ENCODE data around the gene RAB8B.
A peak's percentile ranks its signal among the peaks of the same experiment; 100 is the strongest.

The RAB8B gene

DNA sequence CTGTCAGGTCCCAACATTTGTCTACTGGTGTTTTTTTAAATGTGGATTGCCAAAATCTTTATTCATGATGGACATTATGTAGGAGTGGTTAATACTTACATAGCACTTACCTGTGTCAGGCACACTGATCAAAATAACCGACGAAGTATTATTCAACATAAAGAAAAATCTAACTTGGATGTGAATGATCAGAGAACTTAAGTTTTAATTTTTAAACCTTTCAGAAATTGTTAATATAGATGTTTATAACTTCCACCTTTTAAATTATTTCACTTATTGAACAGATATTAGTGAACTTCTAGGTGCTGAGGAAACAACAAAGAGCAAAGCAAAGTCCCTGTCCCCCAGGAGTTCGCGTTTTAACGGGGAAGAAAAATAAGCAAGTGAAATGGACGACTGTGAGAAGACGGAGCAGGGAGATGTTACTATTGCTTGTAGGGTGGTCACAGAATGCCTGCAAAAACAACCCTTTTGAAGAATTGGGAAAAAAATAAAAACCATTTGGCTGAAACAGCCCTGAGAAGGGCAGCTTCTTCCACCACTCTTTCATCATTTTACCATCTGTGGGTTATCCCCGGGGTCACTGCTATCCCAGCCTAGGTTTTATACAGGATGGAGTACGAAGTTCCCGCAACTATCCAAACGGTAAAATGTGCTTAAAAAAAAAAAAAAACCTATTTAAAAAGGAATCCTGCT lies 87.1 kb downstream of the RAB8B start:
- DNase-seq (ENCODE audit: low spot score) = no peak

DNA sequence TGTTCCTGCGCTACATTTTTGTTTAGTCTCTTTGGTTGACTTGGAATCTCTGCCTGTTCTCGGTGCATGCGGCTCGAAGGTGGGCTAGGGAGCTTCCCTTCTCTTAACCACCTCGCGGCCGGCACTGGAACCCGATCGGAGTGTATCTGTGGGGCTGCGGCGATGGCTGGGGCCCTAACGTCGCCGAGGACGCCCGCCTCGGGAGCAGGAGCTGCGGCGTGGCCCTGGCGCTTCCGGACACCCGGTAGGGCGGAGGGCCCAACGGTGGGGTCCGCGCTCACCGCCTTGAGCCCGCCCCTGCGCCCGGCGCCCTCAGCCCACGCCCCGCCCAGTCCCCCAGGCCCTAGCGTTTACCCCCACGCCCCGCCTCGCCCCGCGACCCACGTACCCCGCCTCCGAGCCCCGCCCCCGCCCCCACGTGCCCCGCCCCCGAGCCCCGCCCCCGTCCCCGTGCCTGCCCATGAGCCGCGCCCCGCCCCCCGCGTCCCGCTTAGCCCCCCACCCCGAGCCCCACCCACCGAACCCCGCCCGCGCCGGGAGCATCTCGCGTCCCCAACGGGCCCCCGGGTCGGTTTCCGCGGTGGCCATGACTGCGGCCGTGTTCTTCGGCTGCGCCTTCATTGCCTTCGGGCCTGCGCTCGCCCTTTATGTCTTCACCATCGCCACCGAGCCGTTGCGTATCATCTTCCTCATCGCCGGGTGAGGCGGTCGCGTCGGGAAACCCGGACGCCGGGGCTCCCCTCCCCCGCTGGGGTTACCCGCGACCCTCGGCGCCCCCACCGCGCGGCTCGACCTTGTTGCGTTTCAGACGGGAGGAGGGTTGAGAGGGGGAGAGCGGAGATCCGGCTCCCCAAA lies 87.9 kb downstream of the RAB8B start, which contains the start of gene APH1B:
Gene APH1B, plus strand, starts transcription at position 568 of the 855 bp plus-strand sequence. Its CDS starts 19 bp downstream, at position 587.
- DNase-seq (ENCODE audit: low spot score) = peak; percentile 74

DNA sequence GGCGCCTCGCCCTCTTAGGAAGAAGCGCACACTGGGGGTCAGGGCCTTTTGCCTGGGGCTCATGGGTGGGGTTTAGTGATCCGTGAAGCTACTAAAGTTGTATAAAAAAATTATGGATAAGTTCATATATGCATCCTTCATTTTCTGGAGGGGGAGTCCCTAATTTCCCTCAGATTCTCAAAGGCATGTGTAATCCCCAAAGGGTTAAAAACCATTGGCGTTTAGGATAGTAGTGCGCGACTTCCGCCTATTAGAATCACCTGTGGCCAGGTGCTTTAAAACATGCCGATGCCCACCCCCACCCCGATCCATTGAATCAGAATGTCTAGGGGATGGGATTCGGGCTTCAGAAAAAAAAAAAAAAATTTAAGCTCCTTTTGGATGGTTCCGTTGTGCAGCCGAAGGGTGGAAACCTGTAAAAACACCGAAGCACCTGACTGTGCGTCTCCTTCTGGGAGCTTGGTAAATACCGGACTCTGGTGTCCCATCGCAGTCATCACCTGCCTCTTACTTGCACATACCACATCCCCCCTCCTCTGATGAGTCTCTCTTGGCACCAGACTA lies 88.6 kb downstream of the RAB8B start:
- peak; percentile 25 for DNase-seq (ENCODE audit: low spot score)

DNA sequence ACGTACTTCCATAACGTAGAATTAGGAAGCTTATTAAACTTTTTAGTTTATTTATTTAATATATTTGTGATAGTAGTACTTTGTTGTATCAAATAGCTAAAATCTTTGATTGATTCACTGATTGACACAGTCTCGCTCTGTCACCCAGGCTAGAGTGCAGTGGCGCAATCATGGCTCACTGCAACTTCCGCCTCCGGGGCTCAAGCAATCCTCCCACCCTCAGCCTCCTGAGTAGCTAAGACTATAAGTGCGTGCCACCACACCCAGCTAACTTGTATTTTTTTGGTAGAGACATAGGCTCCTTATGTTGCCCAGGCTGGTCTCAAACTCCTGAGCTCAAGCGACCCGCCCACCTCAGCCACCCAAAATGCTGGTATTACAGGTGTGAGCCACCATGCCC lies 93.7 kb downstream of the RAB8B start:
- DNase-seq (ENCODE audit: low spot score) = no peak

DNA sequence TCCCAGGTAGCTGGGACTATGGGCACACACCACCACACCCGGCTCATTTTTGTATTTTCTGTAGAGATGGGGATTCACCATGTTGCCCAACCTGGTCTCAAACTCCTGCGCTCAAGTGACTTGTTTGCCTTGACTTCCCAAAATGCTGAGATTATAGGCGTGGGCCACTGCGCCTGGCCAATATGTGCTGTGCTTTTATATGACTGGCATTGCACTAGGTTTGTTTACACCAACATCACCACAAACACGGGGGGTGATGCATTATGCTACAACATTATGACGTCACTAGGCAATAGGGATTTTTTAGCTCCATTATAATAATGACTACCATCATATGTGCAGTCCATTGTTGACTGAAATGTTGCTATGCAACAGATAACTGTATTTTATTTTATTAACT lies 94.9 kb downstream of the RAB8B start:
- no peak for DNase-seq (ENCODE audit: low spot score)

DNA sequence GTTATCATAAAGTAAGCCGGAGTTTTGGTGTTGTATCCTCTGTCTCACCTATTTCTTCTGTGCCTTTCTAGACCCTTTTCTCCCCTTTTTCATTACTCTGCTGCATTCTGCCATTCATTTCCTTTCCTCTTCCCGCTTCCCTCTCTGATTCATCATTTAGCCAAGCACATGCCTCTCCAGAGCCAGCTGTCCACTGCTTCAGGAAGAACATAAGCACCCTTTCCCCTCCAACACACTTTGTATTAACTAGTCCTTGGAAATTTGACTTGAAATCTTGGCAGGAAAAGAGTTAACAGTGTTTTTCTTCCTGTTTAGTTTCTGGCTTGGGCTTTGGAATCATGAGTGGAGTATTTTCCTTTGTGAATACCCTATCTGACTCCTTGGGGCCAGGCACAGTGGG lies 97.7 kb downstream of the RAB8B start:
- peak; percentile 33 for DNase-seq (ENCODE audit: low spot score)

DNA sequence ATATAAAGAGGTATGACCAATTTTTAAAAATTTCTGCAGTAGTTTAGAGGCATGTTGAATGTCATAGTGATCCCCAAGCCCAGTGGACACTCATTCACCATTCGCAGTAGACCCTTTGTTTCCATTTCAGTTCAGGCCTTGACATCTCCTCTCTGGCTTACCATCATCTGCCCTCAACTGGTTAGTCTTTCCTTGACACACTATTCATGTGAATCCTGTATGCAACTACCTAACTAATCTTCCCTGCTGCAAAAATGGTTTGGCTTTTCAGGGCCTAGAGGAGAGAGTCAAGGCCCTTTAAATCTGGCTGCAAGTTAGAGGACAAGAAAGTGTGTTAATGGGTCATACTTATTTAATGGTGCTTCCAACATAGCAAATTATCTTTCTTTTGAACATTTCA lies 98.9 kb downstream of the RAB8B start:
- no peak for DNase-seq (ENCODE audit: low spot score)

DNA sequence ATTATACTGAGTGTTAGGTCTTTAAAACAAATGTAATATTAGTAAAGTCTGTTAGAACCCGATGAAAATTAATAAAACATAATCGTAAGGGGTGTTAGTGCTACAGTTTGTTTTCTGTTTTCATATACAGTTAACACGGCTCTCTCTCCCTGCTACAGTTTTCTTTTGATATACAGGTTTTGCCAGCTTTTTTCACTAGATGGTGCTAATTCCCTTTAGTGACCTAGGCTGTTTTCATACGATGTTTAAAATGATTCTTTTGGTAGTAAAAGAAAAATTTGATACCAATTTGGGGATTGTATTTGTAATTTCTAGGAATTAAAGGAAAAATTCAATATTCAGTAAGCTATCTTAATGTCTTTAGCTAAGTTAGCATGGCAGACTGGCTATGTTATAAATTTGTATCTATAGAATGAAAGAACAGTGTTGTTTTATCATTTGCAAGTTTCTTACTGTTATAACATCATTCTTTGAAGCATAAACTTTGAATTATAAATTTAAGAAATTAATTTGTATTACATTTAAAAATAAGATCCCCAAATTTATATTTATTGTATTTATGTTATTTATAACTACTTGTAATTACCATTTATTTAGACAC lies 99.5 kb downstream of the RAB8B start:
- peak; percentile 61 for DNase-seq (ENCODE audit: low spot score)

DNA sequence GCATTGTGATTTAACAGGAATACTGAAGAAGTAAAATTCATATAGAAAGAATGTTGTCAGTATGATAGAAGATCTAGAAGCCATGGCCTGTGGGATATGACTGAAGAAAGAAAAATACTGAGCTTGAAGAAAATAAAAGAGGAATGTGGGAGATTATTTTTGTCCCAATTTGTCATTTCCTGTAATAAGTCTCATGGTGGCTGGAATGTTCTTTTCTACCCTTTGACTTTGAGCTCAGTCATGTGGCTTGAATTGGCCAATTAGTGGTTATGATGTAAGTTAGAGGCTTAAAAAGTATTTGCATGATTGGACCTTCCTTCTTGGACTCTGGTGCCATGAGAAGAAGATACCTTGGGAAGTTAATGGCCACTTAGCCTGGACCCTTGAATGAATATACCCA lies 102.1 kb downstream of the RAB8B start:
- peak; percentile 79 for DNase-seq (ENCODE audit: low spot score)

DNA sequence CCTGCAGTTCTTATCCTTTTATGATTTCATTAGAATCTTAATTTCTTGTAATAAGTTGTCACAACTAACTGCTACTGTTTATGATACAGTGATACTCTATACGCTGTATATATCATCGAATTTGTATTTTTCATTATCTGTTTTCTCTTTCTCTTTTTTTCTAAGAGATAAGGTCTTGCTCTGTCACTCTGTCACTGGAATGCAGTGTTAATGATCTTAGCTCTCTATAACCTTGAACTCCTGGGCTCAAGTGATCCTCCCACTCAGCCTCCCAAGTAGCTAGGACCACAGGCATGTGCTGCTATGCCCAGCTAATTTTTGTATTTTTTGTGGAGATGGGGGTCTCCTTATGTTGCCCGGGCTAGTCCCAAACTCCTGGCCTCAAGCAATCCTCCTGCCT lies 102.8 kb downstream of the RAB8B start:
- DNase-seq (ENCODE audit: low spot score) = no peak

DNA sequence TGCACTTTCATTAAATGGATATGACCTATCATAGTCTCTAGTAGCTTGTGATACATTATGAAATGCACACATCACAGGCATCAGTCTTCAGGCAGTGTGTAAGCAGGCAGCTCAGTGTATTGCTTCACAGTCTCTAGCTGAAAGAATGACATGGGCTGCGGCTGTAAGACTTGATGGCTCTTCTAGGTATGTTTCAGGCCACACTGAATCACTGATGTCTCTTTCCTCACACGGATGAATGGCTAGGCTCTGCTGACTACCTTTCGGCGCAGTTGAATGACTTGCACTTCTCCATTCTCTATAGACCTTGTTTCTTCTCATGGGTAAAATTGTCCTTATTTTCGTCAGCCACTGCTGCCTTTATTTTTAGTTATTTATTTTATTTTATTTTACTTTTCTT lies 103.4 kb downstream of the RAB8B start:
- peak; percentile 84 for DNase-seq (ENCODE audit: low spot score)

DNA sequence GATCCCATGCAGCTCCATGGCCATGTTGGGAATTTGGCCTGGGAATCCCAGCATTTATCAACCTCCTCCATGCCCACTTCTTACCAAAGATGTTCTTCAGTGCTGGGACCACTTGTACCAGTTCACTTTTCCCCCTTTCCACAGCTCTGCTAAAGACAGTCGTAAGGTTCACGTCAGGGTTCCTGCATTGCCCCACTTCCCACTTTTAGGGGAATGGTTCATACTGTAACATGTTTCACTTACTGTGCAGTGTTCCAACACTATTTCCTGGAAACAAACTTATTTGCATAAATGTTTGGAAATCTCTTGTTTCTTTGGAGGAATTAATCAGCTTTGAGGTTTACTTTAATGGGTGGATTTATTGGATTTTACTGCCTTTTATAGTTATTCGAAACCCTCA lies 105.0 kb downstream of the RAB8B start:
- DNase-seq (ENCODE audit: low spot score) = no peak

DNA sequence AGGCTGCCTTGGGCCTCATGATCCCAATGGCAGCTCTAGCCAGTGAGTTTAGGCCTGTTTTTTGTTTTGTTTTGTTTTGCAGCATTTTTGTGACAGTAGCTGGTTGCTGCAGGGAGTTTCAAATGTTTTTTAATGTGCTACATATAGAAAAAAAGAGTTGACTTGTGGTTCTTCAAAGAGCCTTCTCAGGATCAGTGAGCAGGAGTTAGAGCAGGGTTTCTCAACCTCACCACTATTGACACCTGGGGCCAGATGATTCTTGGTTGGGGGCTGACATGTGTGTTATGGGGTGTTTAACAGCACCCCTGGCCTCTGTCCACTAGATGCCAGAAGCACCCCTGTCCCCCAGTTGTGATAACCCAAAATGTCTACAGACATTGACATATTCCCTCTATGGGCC lies 105.9 kb downstream of the RAB8B start:
- DNase-seq (ENCODE audit: low spot score) = no peak

DNA sequence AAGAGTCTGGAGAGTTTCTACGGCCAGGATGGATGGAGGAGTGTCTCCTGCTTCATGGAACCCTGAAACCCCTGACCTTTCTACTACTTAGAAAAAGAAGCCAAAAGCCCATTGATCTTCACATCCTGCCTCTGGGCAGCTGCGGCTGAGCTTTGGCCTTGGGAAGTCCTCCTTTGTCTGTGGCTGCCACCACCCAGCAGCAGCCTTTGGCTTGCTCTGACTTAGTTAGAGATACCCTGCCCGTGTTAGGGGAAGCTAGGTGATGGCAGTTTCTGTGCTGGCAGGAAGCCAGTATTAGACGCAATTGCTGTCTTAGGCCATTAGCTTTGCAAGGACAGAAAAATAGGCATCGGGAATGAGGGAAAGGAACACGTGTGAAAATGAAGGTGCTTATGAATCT lies 106.8 kb downstream of the RAB8B start:
- DNase-seq (ENCODE audit: low spot score) = no peak

DNA sequence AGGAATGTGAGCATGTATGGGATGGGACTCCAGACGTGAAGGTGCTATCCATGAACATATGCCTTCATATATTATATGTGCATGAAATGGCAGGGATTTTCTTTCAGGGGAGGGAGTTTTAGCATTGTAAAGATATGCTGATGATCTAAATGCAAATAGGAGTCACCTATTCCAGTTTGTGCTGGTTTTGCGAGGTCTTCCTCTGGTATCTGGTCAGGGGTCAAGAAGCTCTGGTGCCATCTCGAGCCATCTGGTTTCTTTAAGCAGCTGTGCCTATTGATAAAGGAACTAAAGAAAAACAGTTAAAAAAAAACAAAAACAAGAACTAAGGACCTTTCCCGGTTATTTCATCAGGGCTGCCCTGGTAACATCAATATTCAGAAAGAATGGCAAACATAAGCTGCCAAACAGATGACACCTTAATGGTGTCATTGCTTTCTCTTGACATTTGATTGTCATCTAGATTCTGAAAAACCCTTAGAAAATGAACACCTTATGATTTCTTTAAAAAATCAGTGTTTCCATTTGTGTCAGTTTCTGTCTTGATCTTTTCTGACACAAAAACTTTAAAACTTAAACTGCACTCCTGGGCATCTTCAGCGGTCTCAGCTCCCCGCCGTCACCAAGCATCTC lies 110.7 kb downstream of the RAB8B start:
- no peak for DNase-seq (ENCODE audit: low spot score)

DNA sequence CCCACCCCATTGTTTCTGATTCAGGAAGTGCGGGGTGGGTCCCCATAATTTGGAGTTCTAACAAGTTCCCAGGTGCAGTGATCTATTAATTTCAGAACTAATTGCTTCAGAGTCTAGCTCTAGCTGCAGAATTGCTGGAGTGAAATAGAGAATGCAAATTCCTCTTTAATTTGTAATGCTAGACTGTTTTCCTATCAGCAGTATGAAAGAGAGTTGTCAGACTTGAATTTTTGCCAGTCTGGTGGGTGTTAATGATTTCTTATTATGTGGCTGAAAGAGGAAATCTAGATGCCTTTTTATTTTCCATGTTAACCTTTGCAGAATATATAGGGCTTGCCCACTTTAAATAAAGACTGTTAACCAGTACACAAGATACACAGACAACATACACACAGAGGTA lies 111.7 kb downstream of the RAB8B start:
- peak; percentile 56 for DNase-seq (ENCODE audit: low spot score)

DNA sequence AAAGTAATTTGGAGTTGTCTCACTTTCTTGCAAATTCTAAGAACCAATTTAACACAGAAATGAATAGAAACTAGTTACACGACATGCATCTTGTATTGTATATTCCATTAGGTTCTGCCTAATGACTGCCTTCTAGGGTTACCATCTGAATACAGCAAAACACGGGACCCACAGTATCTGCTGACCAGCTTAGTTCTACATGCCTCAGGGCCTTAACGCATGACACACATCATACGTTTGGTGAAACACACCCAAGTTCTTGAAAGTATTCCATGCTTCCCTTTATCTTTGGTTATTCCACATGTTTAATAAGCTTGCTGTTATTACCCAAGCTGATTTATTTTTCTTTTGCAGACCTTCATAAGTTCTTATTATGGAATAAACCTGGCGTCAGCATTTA lies 115.9 kb downstream of the RAB8B start:
- no peak for DNase-seq (ENCODE audit: low spot score)

DNA sequence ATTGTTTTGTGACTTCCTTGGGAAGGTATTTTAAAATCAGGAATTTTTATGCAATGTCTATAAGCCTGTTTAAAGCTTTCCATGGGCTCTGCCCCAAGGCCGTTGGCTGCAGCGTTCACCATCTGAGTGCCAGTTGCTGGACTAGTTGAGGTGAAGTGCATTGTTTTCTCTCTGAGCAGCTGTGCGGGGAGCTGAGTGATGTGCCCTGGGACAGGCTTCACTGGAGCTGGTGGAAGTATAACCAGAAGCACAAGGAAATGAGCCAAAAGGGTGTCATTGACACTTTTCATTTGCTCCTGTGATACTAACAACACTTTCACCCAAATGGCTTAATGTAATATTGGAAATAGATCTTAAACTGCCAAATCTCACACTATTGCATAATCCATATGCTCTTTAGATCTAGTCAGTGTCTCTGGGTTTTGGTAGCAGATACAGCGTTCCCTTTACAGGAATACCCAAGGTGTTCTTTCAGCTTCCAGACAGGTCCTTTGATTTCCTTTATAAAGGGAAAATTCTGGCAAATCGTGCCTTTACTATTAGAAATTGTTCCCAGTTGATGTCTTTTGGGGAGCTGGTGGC lies 117.2 kb downstream of the RAB8B start:
- peak; percentile 74 for DNase-seq (ENCODE audit: low spot score)

DNA sequence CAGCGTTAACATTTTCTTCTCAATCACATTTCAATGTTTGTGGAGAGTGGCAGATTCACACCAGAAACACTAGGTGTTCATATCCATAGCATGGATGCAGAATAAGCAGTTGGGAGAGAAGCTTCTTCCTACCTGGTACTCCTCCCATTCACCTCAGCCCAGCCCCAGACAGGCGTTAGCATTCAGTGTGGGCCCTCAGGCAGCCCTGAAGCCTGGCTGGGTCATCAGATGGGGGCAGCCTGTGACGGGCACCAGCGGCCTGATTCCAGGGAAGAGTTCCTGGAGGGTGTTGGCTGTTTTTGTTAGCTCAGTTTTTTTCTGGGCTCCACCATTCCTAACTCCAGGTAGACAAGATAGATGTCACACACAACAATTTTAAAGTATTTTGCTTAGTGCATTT lies 119.1 kb downstream of the RAB8B start:
- no peak for DNase-seq (ENCODE audit: low spot score)

DNA sequence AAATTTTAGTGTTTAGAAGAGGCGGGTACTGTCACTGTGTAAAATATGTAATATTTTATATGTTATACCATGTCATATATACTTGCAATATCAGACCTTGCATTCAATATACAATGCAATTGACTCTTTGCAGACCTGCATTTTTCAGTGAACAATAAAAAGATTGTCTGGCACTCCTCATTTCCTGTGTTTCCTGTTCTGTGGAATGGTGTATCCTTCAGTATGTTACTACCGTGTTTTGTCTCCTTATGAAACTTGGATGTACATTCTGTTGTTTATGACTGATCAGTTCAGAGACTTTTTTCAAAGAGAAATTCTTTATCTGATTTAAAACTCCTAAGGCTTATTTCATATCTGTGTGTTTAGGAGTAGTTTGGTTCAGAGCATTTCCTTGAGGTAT lies 119.5 kb downstream of the RAB8B start:
- no peak for DNase-seq (ENCODE audit: low spot score)

DNA sequence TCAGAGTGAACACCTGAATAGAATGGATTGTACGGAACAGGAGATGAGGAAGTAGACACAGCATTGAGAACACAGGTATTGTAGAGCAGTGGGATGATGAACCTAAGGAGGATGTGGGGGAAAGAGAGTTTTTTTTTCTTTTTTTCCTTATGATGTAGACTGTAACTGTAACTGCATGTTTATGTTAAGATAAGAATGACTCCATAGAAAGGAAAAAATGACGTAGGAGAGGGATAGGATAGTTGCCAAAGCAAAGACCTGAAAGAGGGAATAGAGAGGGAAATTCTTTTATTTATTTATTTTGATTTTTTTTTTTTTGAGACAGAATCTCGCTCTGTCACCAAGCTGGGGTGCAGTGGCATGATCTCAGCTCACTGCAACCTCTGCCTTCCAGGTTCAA lies 121.2 kb downstream of the RAB8B start:
- DNase-seq (ENCODE audit: low spot score) = no peak

DNA sequence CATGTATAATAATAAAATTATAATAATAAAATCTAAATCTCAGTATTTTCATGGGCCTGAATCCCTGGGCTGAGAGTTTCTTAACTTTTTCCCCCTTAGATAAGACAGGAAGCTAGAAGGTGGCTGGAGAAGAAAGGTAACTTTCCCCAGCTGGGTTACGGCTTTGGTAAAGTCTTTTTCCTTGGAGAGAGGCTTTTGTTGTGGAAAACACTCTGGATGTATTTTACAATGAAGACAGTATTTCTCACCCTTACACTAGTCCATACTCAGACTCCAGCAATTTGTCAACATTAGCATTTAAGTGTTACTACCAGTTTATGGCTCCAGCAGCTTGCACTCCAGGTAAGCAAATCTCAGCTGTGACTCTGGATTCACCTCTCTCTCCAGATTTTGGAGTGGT lies 122.9 kb downstream of the RAB8B start:
- DNase-seq (ENCODE audit: low spot score) = no peak
